ENCODE data around the gene CAMSAP3. TPM values are rescaled to one million over a fixed set of nuclear protein-coding genes. Genes with fewer than 3 reads are reported as not detected.
A peak's percentile ranks its signal among the peaks of the same experiment; 100 is the strongest.

Gene CAMSAP3
- total RNA-seq, 1 donor from 2014 or later: 9.3 TPM

- Mint-ChIP-seq H3K4me3 (ENCODE audit: unreplicated experiment) (no peak overlapping the region), H3K27me3 (ENCODE audit: unreplicated experiment) (peaks cover 18% of the 10 kb centered on the region), H3K9me3 (ENCODE audit: unreplicated experiment) (no peaks in the 10 kb centered on the region), H3K27ac (ENCODE audit: unreplicated experiment) (no peak overlapping the region), H3K4me1 (ENCODE audit: unreplicated experiment) (peaks cover 3% of the 10 kb centered on the region), H3K36me3 (ENCODE audit: low read depth, unreplicated experiment) (peaks cover 7% of the 10 kb centered on the region)
- TF ChIP-seq, protein P1, sequence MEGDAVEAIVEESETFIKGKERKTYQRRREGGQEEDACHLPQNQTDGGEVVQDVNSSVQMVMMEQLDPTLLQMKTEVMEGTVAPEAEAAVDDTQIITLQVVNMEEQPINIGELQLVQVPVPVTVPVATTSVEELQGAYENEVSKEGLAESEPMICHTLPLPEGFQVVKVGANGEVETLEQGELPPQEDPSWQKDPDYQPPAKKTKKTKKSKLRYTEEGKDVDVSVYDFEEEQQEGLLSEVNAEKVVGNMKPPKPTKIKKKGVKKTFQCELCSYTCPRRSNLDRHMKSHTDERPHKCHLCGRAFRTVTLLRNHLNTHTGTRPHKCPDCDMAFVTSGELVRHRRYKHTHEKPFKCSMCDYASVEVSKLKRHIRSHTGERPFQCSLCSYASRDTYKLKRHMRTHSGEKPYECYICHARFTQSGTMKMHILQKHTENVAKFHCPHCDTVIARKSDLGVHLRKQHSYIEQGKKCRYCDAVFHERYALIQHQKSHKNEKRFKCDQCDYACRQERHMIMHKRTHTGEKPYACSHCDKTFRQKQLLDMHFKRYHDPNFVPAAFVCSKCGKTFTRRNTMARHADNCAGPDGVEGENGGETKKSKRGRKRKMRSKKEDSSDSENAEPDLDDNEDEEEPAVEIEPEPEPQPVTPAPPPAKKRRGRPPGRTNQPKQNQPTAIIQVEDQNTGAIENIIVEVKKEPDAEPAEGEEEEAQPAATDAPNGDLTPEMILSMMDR (IDR thresholded peaks at IDR 0.05; ENCODE audit: unreplicated experiment): no peak
- no peak for DNase-seq (ENCODE audit: low spot score)
Measured at GRCh38 chr19:7644550-7644877, 48.9 kb downstream of the CAMSAP3 start.

DNA sequence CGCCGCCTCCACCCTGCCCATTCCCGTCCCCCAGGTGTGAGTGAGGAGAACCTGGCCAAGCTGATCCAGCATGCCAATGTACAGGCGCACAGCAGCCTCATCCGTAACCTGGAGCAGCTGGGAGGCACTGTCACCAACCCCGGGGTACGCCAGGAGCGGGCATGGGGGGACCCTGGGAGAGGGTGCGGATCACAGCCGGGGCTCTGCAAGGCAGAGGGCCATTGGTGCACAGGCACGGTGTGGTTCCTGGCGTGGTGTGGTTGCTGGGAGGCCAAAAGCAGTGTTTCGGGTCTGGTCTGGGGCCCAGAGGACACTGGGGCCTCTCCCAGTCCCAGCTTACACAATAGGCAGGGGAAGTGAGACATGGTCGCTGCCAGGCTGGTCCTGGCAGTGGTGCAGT lies 49.5 kb downstream of the CAMSAP3 start:
- H3K27me3 Mint-ChIP-seq (ENCODE audit: unreplicated experiment): peaks cover 16% of the 10 kb centered on the region

DNA sequence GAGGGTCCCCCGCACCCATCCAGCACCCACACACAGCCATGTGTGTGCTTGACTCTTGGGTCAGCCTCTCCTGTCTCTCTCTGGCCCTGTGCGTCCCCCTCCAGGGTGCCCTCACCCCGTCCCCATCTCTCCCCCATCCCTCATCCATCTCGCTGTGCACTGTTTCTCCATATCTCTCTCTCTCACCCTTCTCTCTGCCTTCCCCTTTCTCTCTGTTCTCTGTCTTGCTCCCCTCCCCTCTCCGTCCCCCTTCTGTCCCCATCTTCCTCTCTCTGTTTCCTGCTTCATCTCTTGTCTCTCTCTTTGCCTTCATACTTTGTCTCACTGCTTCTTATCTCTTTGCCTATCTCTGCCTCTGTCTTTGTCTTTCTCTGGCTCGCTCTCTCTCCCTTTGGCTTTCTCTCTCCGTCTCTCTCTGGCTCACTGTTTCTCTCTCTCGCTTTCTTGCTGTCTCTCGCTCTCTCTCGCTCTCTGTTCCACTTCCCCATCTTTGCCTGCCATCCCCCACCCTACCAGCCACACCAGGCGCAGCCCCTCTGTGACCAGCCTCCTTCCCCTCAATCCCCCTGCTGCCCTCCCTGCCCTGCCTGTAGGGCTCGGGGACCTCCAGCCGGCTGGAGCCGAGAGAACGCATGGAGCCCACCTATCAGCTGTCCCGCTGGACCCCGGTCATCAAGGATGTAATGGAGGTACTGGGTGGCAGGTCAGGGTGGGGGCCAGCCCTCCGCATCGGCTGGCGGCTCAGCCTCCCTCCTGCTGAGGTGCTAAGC lies 50.2 kb downstream of the CAMSAP3 start:
- Mint-ChIP-seq H3K4me3 (ENCODE audit: unreplicated experiment) (peak overlapping the region; percentile 4), H3K27ac (ENCODE audit: unreplicated experiment) (no peak overlapping the region), H3K27me3 (ENCODE audit: unreplicated experiment) (peaks cover 16% of the 10 kb centered on the region), H3K9me3 (ENCODE audit: unreplicated experiment) (no peaks in the 10 kb centered on the region), H3K36me3 (ENCODE audit: low read depth, unreplicated experiment) (no peaks in the 10 kb centered on the region), H3K4me1 (ENCODE audit: unreplicated experiment) (peaks cover 3% of the 10 kb centered on the region)
- no peak for DNase-seq (ENCODE audit: low spot score)
- TF ChIP-seq, protein P1 (IDR thresholded peaks at IDR 0.05; ENCODE audit: unreplicated experiment): no peak

More for the DNA sequence above, 49.5 kb downstream of the CAMSAP3 start:
- Mint-ChIP-seq H3K36me3 (ENCODE audit: low read depth, unreplicated experiment) (peaks cover 1% of the 10 kb centered on the region), H3K27ac (ENCODE audit: unreplicated experiment) (no peak overlapping the region), H3K4me1 (ENCODE audit: unreplicated experiment) (peaks cover 3% of the 10 kb centered on the region), H3K4me3 (ENCODE audit: unreplicated experiment) (no peak overlapping the region), H3K9me3 (ENCODE audit: unreplicated experiment) (no peaks in the 10 kb centered on the region)
- no peak for DNase-seq (ENCODE audit: low spot score)
- TF ChIP-seq, protein P1 (IDR thresholded peaks at IDR 0.05; ENCODE audit: unreplicated experiment): no peak

DNA sequence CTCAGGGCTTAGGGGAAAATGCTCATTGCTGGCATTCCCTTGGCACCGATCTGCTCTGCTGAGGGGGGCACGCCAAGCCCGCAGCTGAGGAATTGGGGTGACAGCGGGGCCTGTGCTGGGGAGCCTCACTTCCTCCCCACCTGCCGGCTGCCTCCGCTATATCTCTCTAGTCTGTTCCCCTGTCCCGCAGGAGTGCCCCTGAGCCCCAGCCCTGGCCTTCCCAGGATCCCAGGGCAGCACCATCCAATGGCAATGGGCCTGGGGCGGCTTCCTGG lies 50.7 kb downstream of the CAMSAP3 start:
- Mint-ChIP-seq H3K4me3 (ENCODE audit: unreplicated experiment) (no peak overlapping the region), H3K4me1 (ENCODE audit: unreplicated experiment) (peaks cover 3% of the 10 kb centered on the region), H3K27ac (ENCODE audit: unreplicated experiment) (no peak overlapping the region), H3K36me3 (ENCODE audit: low read depth, unreplicated experiment) (no peaks in the 10 kb centered on the region), H3K27me3 (ENCODE audit: unreplicated experiment) (peaks cover 16% of the 10 kb centered on the region), H3K9me3 (ENCODE audit: unreplicated experiment) (no peaks in the 10 kb centered on the region)
- DNase-seq (ENCODE audit: low spot score): no peak
- TF ChIP-seq, protein P1 (IDR thresholded peaks at IDR 0.05; ENCODE audit: unreplicated experiment): no peak

GRCh38 chr19:7647156-7647555 lies 51.5 kb downstream of the CAMSAP3 start:
- Mint-ChIP-seq H3K27me3 (ENCODE audit: unreplicated experiment) (peaks cover 16% of the 10 kb centered on the region), H3K27ac (ENCODE audit: unreplicated experiment) (no peak overlapping the region), H3K36me3 (ENCODE audit: low read depth, unreplicated experiment) (no peaks in the 10 kb centered on the region), H3K4me1 (ENCODE audit: unreplicated experiment) (peaks cover 3% of the 10 kb centered on the region), H3K9me3 (ENCODE audit: unreplicated experiment) (no peaks in the 10 kb centered on the region), H3K4me3 (ENCODE audit: unreplicated experiment) (no peak overlapping the region)
- DNase-seq (ENCODE audit: low spot score): no peak
- TF ChIP-seq, protein P1 (IDR thresholded peaks at IDR 0.05; ENCODE audit: unreplicated experiment): no peak

Measured in endothelial cell (in vitro differentiated cells).